Right cardiac atrium (tissue), 5 donors: ENCODE results near the gene MDFIC2. TPM values are rescaled to one million over a fixed set of nuclear protein-coding genes. Genes with fewer than 3 reads are reported as not detected.
"Not testable (repeated sequence)": the region's sequence is repeated elsewhere in the genome, so short reads cannot be mapped to it uniquely, and the experiment has no call there.

ENCODE experiments used
- ATAC-seq, 2 donors: fragments of 200-7000 bp; cut with Tn5 transposase; one replicate each; pipeline versions ENCODE4 v1.8.0 to v1.9.1; 2020; ENCODE audit warnings: moderate library complexity in 2 of 2, mild to moderate bottlenecking in 1 of 2
- DNase-seq, 3 donors: peaks; one replicate each; pipeline ENCODE4 v3.0.0-alpha.2; 2020
- H3K27ac ChIP-seq: one replicate; pipeline ENCODE4 v1.5.1; 2013; ENCODE audit warnings: mild to moderate bottlenecking, low read length, control low read depth, moderate library complexity
- H3K27me3 ChIP-seq: one replicate; pipeline ENCODE4 v1.6.1; 2013; ENCODE audit not compliant: control insufficient read depth, insufficient read depth
- H3K4me1 ChIP-seq: one replicate; pipeline ENCODE4 v1.6.1; 2013; ENCODE audit warnings: low read length; ENCODE audit not compliant: control insufficient read depth, insufficient read depth
- H3K4me3 ChIP-seq: one replicate; pipeline ENCODE4 v1.5.1; 2013; ENCODE audit warnings: low read length, control low read depth
- H3K9me3 ChIP-seq: one replicate; pipeline ENCODE4 v1.6.1; 2013; ENCODE audit warnings: low read length; ENCODE audit not compliant: control insufficient read depth
- WGBS: extraction: QIAGEN DNeasy Blood & Tissue Kit; methylation state at CpG from one replicate; pipeline ENCODE4 v1.1.7; 2013; 5-methylcytosine and 5-hydroxymethylcytosine counted together
- intact Hi-C, 4 donors: fragments of 100-400 bp; cut with DNase I; formaldehyde crosslinking; loops; one replicate each; pipeline versions ENCODE4 v1.11.0 to v1.14.0; 2022 to 2023
- long read RNA-seq, 4 donors: library from polyadenylated mRNA; unstranded; transcript quantifications; one replicate each; pipeline ENCODE4 v2.0.0, GENCODE V29; 2020 to 2021
- polyA plus RNA-seq: library from polyadenylated mRNA; stranded (reverse); fragments of 200-250 nt; gene quantifications from one replicate; pipeline ENCODE4 v1.2.3, GENCODE V29; 2013
- total RNA-seq, 4 donors: library from RNA; stranded (reverse); fragmentation: NEBNext Ultra II Directional; extraction: Animal tissue kit (Norgen Biotek cat#: 25700); gene quantifications; one replicate each; pipeline ENCODE4 v1.2.1, GENCODE V29; 2021
- donor health status: healthy with polysubstance abuse.
- donor health status: DM: no; HTN: yes; CAD: no.
- donor health status: DM: no; HTN: no; CAD: no.
- donor health status: DM: no; HTN: yes; CAD: no; lungs with severe emphysema.
- donor health status: DM: yes; HTN: yes; CAD: no.

The MDFIC2 gene
- not detected for total RNA-seq
- polyA plus RNA-seq: not detected
- long read RNA-seq, donor 1: 0 reads
- long read RNA-seq, donor 2: 0 reads
- long read RNA-seq, donor 3: 0 reads
- long read RNA-seq, donor 4: 0 reads

DNA sequence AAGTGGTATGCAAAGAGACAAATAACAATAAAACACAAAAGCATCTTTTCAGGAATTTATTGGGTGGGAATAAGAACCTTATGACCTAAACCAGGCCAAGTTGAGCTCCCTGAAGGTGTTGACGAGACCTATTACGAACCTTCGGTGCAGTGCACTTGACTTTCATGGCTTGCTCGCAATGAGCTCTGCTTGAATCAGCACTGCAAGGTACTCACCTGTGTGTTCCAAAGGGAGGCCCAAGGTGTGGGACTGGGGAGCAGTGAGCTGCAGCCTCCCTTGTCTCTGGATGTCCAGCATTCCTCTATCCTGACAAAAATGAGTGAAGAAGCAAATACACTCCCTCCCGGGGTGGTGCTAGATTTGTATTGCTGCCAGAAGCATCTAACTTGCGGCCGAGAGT is at the start of gene MDFIC2:
MDFIC2 (minus strand) TSS at position 303 of the 400 bp plus-strand sequence. CDS start 665 bp downstream, outside the sequence.
- 49% methylated on average over 7 of the region's 7 CpGs for WGBS
- ATAC-seq: no peak
- no peak within 1 kb of the TSS for H3K4me3 ChIP-seq
- no peaks in the 10 kb centered on the region for H3K27me3 ChIP-seq
- H3K4me1 ChIP-seq: no peaks in the 10 kb centered on the region
- intact Hi-C loops: no loop called here
- H3K27ac ChIP-seq: no peak within 1 kb of the TSS
- DNase-seq: no peak
- no peaks in the 10 kb centered on the region for H3K9me3 ChIP-seq

- DNase-seq (no peak), ATAC-seq (no peak)
- no peak overlapping the region for H3K27ac ChIP-seq
- 79% methylated on average over 9 of the region's 9 CpGs for WGBS
- no peaks in the 10 kb centered on the region for H3K27me3 ChIP-seq
- H3K9me3 ChIP-seq: no peaks in the 10 kb centered on the region
- no peaks in the 10 kb centered on the region for H3K4me1 ChIP-seq
- intact Hi-C loops: loop anchor here in 1 of 4 donors (10.0 kb wide), 1 partner anchor 296 kb away; no protein-coding TSS in a partner anchor
- H3K4me3 ChIP-seq: no peak overlapping the region
These were observed 48.7 kb upstream of the MDFIC2 start for GRCh38 chr3:70360979-70361760.

DNA sequence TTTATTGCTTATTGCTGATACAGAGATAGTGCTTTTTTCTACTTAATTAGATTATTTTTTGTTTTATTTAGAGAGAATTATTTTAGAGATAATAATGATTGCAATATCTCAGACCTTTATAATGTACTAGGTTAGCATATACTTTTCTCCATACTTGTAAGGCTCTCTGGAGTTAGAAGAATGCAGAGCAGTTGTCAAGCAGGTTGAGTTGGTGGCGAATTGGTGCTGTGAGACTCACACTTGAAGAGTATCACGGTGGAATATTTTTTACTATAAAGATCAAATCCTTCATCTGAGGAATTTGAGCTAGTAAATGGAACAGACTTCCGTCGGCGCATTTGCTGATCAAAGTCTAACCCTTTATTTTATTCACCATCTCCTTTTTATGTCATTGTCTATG is 47.3 kb upstream of the MDFIC2 start:
- Histone ChIP-seq H3K27ac (no peak overlapping the region), H3K9me3 (no peaks in the 10 kb centered on the region), H3K27me3 (no peaks in the 10 kb centered on the region), H3K4me3 (no peak overlapping the region), H3K4me1 (no peaks in the 10 kb centered on the region)
- DNase-seq (no peak), ATAC-seq (no peak)
- 92% methylated on average over 5 of the region's 5 CpGs for WGBS
- intact Hi-C loops: loop anchor here in 3 of 4 donors (10.0 kb wide), 3 partner anchors 265 to 295 kb away; no protein-coding TSS in a partner anchor

DNA sequence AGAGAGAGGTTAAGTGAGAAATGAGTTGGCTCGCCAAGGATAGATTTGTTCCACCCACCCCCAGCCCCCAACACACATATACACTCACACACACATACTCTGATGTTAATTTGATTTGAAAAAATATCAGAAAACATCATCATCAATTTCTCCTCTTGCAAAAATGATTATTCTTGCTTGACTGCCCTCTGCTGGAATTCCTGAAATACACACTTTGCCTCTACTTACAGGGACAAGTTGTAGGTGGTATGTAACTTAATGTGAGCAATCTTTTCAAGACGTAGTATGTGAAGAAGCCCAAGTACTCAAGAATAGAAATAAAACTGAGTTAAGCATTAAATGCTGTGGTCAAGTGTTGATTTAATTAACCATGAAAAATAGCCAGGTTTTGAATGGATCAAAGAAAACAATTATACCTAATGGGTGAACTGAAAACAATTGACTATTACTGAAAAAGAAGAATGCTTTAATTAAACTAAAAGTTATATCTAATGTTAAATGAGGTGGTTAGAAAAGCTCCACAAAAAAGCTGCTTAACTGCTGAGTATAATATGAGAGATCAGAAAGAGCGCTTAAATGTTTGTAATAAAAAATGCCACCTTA is 46.6 kb upstream of the MDFIC2 start:
- no peaks in the 10 kb centered on the region for H3K27me3 ChIP-seq
- H3K9me3 ChIP-seq: no peaks in the 10 kb centered on the region
- H3K4me1 ChIP-seq: no peaks in the 10 kb centered on the region
- intact Hi-C loops: loop anchor here in 2 of 4 donors (10.0 kb wide), 2 partner anchors 264 to 274 kb away; no protein-coding TSS in a partner anchor
- ATAC-seq (no peak), DNase-seq (no peak)
- H3K4me3 ChIP-seq: no peak overlapping the region
- no peak overlapping the region for H3K27ac ChIP-seq
- 41% methylated on average over 3 of the region's 3 CpGs for WGBS

DNA sequence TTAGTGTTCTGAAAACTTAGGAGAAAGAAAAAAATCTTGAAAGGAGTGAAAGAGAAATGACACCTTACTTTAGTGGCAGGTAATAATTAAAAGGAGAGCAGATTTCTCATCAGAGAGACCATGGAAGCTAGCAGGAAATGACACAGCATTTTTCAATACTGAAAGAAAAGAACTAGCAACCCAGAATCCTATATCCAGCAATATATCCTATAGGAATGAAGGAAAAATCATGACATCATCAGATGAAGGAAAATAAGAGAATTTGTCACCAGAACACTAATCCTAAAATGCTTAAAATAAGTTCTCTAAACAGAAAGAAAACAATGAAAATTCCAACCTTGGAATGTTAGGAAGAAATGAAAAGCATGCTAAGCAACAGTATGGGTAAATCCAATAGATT is 39.8 kb upstream of the MDFIC2 start:
- DNase-seq: no peak

GRCh38 chr3:70342149-70342548 is 29.7 kb upstream of the MDFIC2 start:
- intact Hi-C loops: no loop called here
- Histone ChIP-seq H3K27me3 (no peaks in the 10 kb centered on the region), H3K4me1 (no peaks in the 10 kb centered on the region), H3K4me3 (no peak overlapping the region), H3K9me3 (no peaks in the 10 kb centered on the region), H3K27ac (no peak overlapping the region)
- 38% methylated on average over 1 of the region's 1 CpG for WGBS
- DNase-seq (no peak), ATAC-seq (no peak)

More for the DNA sequence above, 39.8 kb upstream of the MDFIC2 start:
- Histone ChIP-seq H3K9me3 (no peaks in the 10 kb centered on the region), H3K27ac (no peak overlapping the region), H3K27me3 (no peaks in the 10 kb centered on the region), H3K4me1 (no peaks in the 10 kb centered on the region), H3K4me3 (no peak overlapping the region)
- intact Hi-C loops: loop anchor here in 2 of 4 donors (10.0 kb wide), 2 partner anchors 257 to 267 kb away; no protein-coding TSS in a partner anchor
- no peak for ATAC-seq

- DNase-seq, ATAC-seq, H3K4me3 ChIP-seq, H3K9me3 ChIP-seq, H3K27ac ChIP-seq, H3K27me3 ChIP-seq, intact Hi-C loops, H3K4me1 ChIP-seq: not testable (repeated sequence)
- 97% methylated on average over 1 of the region's 1 CpG for WGBS
These were observed 24.4 kb upstream of the MDFIC2 start for GRCh38 chr3:70336885-70337284.

GRCh38 chr3:70333080-70333479 is 20.6 kb upstream of the MDFIC2 start:
- intact Hi-C loops: no loop called here
- H3K27me3 ChIP-seq: no peaks in the 10 kb centered on the region
- DNase-seq (no peak), ATAC-seq (no peak)
- H3K27ac ChIP-seq: no peak overlapping the region
- 88% methylated on average over 3 of the region's 3 CpGs for WGBS
- no peak overlapping the region for H3K4me3 ChIP-seq
- no peaks in the 10 kb centered on the region for H3K4me1 ChIP-seq
- H3K9me3 ChIP-seq: no peaks in the 10 kb centered on the region

GRCh38 chr3:70315021-70315420 is 2.6 kb upstream of the MDFIC2 start:
- intact Hi-C loops: no loop called here
- no peaks in the 10 kb centered on the region for H3K27me3 ChIP-seq
- DNase-seq (no peak), ATAC-seq (no peak)
- no peak overlapping the region for H3K4me3 ChIP-seq
- H3K9me3 ChIP-seq: no peaks in the 10 kb centered on the region
- H3K27ac ChIP-seq: no peak overlapping the region
- 65% methylated on average over 1 of the region's 1 CpG for WGBS
- H3K4me1 ChIP-seq: no peaks in the 10 kb centered on the region

GRCh38 chr3:70310809-70311208 is 1.6 kb downstream of the MDFIC2 start:
- DNase-seq: no peak
- Histone ChIP-seq H3K27me3 (no peaks in the 10 kb centered on the region), H3K27ac (no peak overlapping the region), H3K4me3 (no peak overlapping the region), H3K9me3 (no peaks in the 10 kb centered on the region), H3K4me1 (no peaks in the 10 kb centered on the region)
- 97% methylated on average over 1 of the region's 1 CpG for WGBS
- intact Hi-C loops: no loop called here
- no peak for ATAC-seq

DNA sequence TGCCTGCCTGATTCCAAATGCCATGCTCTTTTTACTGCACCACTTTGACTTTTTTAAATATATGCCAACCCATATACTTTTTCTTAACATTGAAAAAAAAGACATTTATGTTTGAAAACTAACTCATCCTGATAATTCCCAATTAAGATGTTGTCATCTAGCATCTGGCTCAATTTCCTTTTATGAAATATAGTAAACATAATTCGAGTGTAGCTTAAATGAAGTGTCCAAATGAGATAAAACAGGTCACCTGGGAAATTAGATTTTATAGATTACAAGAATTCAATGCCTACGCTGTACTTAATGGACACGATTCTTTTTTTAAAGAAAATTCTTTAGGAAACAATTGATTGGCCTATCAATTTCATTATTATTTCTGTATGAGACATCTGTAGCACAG is 2.8 kb downstream of the MDFIC2 start:
- no peaks in the 10 kb centered on the region for H3K9me3 ChIP-seq
- intact Hi-C loops: no loop called here
- no peak overlapping the region for H3K27ac ChIP-seq
- no peaks in the 10 kb centered on the region for H3K4me1 ChIP-seq
- ATAC-seq: no peak
- H3K27me3 ChIP-seq: no peaks in the 10 kb centered on the region
- no peak overlapping the region for H3K4me3 ChIP-seq
- 59% methylated on average over 3 of the region's 3 CpGs for WGBS
- DNase-seq: no peak
